HUES64 (cell line): Measurements from ENCODE around the gene TMED9.
A peak's percentile ranks its signal among the peaks of the same experiment; 100 is the strongest.
"Not testable (repeated sequence)": the region's sequence is repeated elsewhere in the genome, so short reads cannot be mapped to it uniquely, and the experiment has no call there.

Experiments
- H3K27ac ChIP-seq: 2 replicates; pipeline ENCODE4 v1.7.0; 2013; ENCODE audit warnings: low read depth, low read length, inconsistent platforms
- H3K27me3 ChIP-seq: 2 replicates; pipeline ENCODE4 v1.6.1; 2013; ENCODE audit warnings: mild to moderate bottlenecking, low read length; ENCODE audit not compliant: insufficient read depth
- H3K36me3 ChIP-seq: 2 replicates; pipeline ENCODE4 v1.6.1; 2013; ENCODE audit warnings: mild to moderate bottlenecking, low read length; ENCODE audit not compliant: insufficient read depth
- H3K4me1 ChIP-seq: 2 replicates; pipeline ENCODE4 v1.6.1; 2013; ENCODE audit warnings: mild to moderate bottlenecking, low read length, moderate library complexity; ENCODE audit not compliant: insufficient read depth
- H3K4me3 ChIP-seq: 2 replicates; pipeline ENCODE4 v1.5.1; 2013; ENCODE audit warnings: mild to moderate bottlenecking, low read length, moderate library complexity
- H3K9ac ChIP-seq: 2 replicates; pipeline ENCODE4 v1.6.1; 2013; ENCODE audit warnings: mild to moderate bottlenecking, low read depth, low read length
- H3K9me3 ChIP-seq: 2 replicates; pipeline ENCODE4 v1.6.1; 2013; ENCODE audit warnings: low read depth, low read length; ENCODE audit not compliant: insufficient read depth
- WGBS: fragments of 150-250, 120-280 bp; methylation state at CpG from one replicate; pipeline ENCODE4 v1.1.7; 2013; ENCODE audit warnings: missing lambda C conversion rate; 5-methylcytosine and 5-hydroxymethylcytosine counted together

TMED9 gene

GRCh38 chr5:177554474-177555111 lies 37.4 kb upstream of the TMED9 start, which contains the start of gene FAM193B:
Gene FAM193B, minus strand, starts transcription at chr5:177554563. Its CDS starts 105 bp downstream, at chr5:177554458.
- Histone ChIP-seq H3K4me3 (peak within 1 kb of the TSS; percentile 91), H3K9me3 (no peaks in the 10 kb centered on the region), H3K27me3 (no peaks in the 10 kb centered on the region), H3K36me3 (peaks cover 29% of the 10 kb centered on the region), H3K4me1 (0 out of 2 replicates have a peak, but pooled peaks cover 3% of the 10 kb centered on the region), H3K9ac (peak within 1 kb of the TSS; percentile 77), H3K27ac (peak within 1 kb of the TSS; percentile 69)
- 16% methylated on average over 42 of the region's 49 CpGs for WGBS

GRCh38 chr5:177555228-177555627 lies 36.8 kb upstream of the TMED9 start:
- Histone ChIP-seq H3K9ac (no peak overlapping the region), H3K36me3 (peaks cover 27% of the 10 kb centered on the region), H3K27ac (no peak overlapping the region), H3K27me3 (no peaks in the 10 kb centered on the region), H3K4me1 (0 out of 2 replicates have a peak, but pooled peaks cover 3% of the 10 kb centered on the region), H3K4me3 (no peak overlapping the region; the same call in 1 of the 2 replicates), H3K9me3 (no peaks in the 10 kb centered on the region)
- 100% methylated on average over 2 of the region's 2 CpGs for WGBS

GRCh38 chr5:177555665-177556064 lies 36.3 kb upstream of the TMED9 start:
- Histone ChIP-seq H3K9ac (no peak overlapping the region), H3K4me3 (no peak overlapping the region), H3K27me3 (no peaks in the 10 kb centered on the region), H3K27ac (no peak overlapping the region), H3K9me3 (no peaks in the 10 kb centered on the region), H3K36me3 (peaks cover 22% of the 10 kb centered on the region), H3K4me1 (0 out of 2 replicates have a peak, but pooled peaks cover 3% of the 10 kb centered on the region)
- 91% methylated on average over 5 of the region's 5 CpGs for WGBS

- 90% methylated on average over 4 of the region's 4 CpGs for WGBS
- peaks cover under 1% of the 10 kb centered on the region for H3K9me3 ChIP-seq
- no peak overlapping the region for H3K27ac ChIP-seq
- no peaks in the 10 kb centered on the region for H3K27me3 ChIP-seq
- H3K4me3 ChIP-seq, result no peak overlapping the region
- H3K9ac ChIP-seq, result no peak overlapping the region
- peaks cover 7% of the 10 kb centered on the region for H3K36me3 ChIP-seq
- 0 out of 2 replicates have a peak, but pooled peaks cover 3% of the 10 kb centered on the region for H3K4me1 ChIP-seq
Observed at GRCh38 chr5:177557041-177557647, 34.9 kb upstream of the TMED9 start.

- Histone ChIP-seq H3K27me3 (no peaks in the 10 kb centered on the region), H3K36me3 (0 out of 2 replicates have a peak, but pooled peaks cover under 1% of the 10 kb centered on the region), H3K4me1 (0 out of 2 replicates have a peak, but pooled peaks cover 2% of the 10 kb centered on the region), H3K27ac (no peak overlapping the region), H3K4me3 (no peak overlapping the region), H3K9ac (no peak overlapping the region), H3K9me3 (peaks cover 5% of the 10 kb centered on the region)
- WGBS, result 86% methylated on average over 5 of the region's 5 CpGs
Observed at GRCh38 chr5:177557796-177558195, 34.2 kb upstream of the TMED9 start.

GRCh38 chr5:177559446-177559941 lies 32.5 kb upstream of the TMED9 start:
- not testable (repeated sequence) for H3K4me1 ChIP-seq, H3K9me3 ChIP-seq, H3K27ac ChIP-seq, H3K27me3 ChIP-seq, H3K36me3 ChIP-seq, H3K4me3 ChIP-seq, H3K9ac ChIP-seq
- 51% methylated on average over 5 of the region's 8 CpGs for WGBS

GRCh38 chr5:177565046-177565445 lies 27.0 kb upstream of the TMED9 start:
- no peaks in the 10 kb centered on the region for H3K27me3 ChIP-seq
- peaks cover 5% of the 10 kb centered on the region for H3K9me3 ChIP-seq
- 90% methylated on average over 8 of the region's 8 CpGs for WGBS
- H3K4me3 ChIP-seq, result no peak overlapping the region
- no peak overlapping the region for H3K9ac ChIP-seq
- no peak overlapping the region for H3K27ac ChIP-seq
- H3K36me3 ChIP-seq, result no peaks in the 10 kb centered on the region
- H3K4me1 ChIP-seq, result no peaks in the 10 kb centered on the region

- 82% methylated on average over 7 of the region's 7 CpGs for WGBS
- no peak overlapping the region for H3K4me3 ChIP-seq
- no peak overlapping the region for H3K9ac ChIP-seq
- no peaks in the 10 kb centered on the region for H3K36me3 ChIP-seq
- no peaks in the 10 kb centered on the region for H3K27me3 ChIP-seq
- no peak overlapping the region for H3K27ac ChIP-seq
- H3K9me3 ChIP-seq, result no peaks in the 10 kb centered on the region
- H3K4me1 ChIP-seq, result no peaks in the 10 kb centered on the region
Observed at GRCh38 chr5:177568326-177568725, 23.7 kb upstream of the TMED9 start.

GRCh38 chr5:177569894-177570293 lies 22.1 kb upstream of the TMED9 start:
- H3K4me3 ChIP-seq, result no peak overlapping the region
- H3K9me3 ChIP-seq, result no peaks in the 10 kb centered on the region
- no peaks in the 10 kb centered on the region for H3K27me3 ChIP-seq
- no peak overlapping the region for H3K9ac ChIP-seq
- 89% methylated on average over 1 of the region's 2 CpGs for WGBS
- no peaks in the 10 kb centered on the region for H3K4me1 ChIP-seq
- no peaks in the 10 kb centered on the region for H3K36me3 ChIP-seq
- H3K27ac ChIP-seq, result no peak overlapping the region

GRCh38 chr5:177575488-177575887 lies 16.5 kb upstream of the TMED9 start:
- Histone ChIP-seq H3K36me3 (no peaks in the 10 kb centered on the region), H3K4me3 (no peak overlapping the region), H3K4me1 (0 out of 2 replicates have a peak, but pooled peaks cover 2% of the 10 kb centered on the region), H3K9me3 (no peaks in the 10 kb centered on the region), H3K27ac (no peak overlapping the region), H3K9ac (no peak overlapping the region), H3K27me3 (peaks cover 3% of the 10 kb centered on the region; the same call in 1 of the 2 replicates)
- 83% methylated on average over 1 of the region's 1 CpG for WGBS

GRCh38 chr5:177576169-177576568 lies 15.8 kb upstream of the TMED9 start:
- Histone ChIP-seq H3K27me3 (peaks cover 4% of the 10 kb centered on the region; the same call in 1 of the 2 replicates), H3K9ac (no peak overlapping the region), H3K27ac (no peak overlapping the region), H3K4me1 (0 out of 2 replicates have a peak, but pooled peaks cover 2% of the 10 kb centered on the region), H3K9me3 (no peaks in the 10 kb centered on the region), H3K4me3 (no peak overlapping the region), H3K36me3 (no peaks in the 10 kb centered on the region)
- WGBS, result 81% methylated on average over 10 of the region's 10 CpGs
